DOHH2 (cell line): Measurements from ENCODE around the gene SPOP.

Experiments
- CTCF ChIP-seq: fragments of 200-600 bp; sonication (generic); IDR thresholded peaks from one replicate; pipeline ENCODE4 v1.5.1; 2014; ENCODE audit warnings: antibody characterized with exemption, mild to moderate bottlenecking, low read depth, low read length; ENCODE audit not compliant: poor library complexity, severe bottlenecking
- EZH2phosphoT487 ChIP-seq: fragments of 200-600 bp; sonication (generic); IDR thresholded peaks from 2 replicates; pipeline ENCODE4 v1.6.1; 2017; ENCODE audit warnings: borderline replicate concordance, mild to moderate bottlenecking, antibody characterized with exemption, low read length, moderate library complexity, mixed read lengths

DNA sequence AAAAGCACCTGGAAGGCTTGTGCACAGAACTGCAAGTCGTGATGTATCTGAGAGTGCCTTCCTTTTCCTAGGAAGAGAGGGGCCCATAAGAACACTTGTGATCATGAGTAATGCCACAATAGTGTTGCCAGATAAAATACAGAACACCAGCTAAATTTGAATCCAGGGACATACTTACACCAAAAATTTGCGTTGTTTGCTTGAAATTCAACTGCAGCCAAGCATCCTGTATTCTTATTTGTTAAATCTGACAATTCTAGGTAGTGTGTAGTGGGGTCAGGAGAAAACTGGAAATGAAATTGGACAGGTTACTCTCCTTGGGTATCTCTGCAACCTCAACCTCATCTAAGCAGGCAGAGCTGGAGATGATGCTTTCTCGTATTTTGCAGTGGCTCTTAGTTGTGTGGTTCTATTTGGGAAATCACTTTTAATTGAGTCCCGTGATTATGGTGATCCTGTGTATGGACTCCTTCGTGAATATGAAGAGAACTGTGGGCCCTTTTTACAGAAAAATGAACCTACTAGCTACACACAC, 17.9 kb upstream of the SPOP start:
- TF ChIP-seq CTCF = no peak
- no peak for TF ChIP-seq EZH2phosphoT487
